Stimulated activated CD4-positive, alpha-beta T cell treated with anti-CD3 and anti-CD28 coated beads, Interleukin-1b, Interleukin-23, amount 100 ng/mL, for 1 hour (primary cell): Measurements from ENCODE around the gene OPTN.

Source experiments
- DNase-seq, 2 donors: peaks; one replicate each; pipeline ENCODE4 v3.0.0-alpha.2; 2020; ENCODE audit warnings: low read depth in 2 of 2

OPTN gene

DNA sequence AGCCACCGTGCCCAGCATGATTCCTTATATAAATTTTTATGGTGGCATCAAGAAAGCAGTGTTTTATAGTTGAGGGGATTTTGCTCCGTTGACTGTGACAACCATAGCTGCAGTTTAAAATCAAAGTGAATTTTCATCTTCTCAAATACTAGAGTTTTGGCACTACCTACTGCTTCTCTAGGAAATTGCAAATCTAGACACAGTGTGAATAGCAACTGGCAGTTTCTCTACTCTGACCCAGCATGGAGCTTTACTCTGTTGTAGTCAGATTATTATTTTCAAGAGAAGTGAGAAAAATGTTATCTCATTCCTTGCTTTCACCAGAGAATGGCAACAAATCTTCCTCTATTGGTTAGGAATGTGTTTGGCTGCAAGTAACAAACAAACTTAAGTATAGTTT is 84.3 kb downstream of the OPTN start:
- no peak for DNase-seq

DNA sequence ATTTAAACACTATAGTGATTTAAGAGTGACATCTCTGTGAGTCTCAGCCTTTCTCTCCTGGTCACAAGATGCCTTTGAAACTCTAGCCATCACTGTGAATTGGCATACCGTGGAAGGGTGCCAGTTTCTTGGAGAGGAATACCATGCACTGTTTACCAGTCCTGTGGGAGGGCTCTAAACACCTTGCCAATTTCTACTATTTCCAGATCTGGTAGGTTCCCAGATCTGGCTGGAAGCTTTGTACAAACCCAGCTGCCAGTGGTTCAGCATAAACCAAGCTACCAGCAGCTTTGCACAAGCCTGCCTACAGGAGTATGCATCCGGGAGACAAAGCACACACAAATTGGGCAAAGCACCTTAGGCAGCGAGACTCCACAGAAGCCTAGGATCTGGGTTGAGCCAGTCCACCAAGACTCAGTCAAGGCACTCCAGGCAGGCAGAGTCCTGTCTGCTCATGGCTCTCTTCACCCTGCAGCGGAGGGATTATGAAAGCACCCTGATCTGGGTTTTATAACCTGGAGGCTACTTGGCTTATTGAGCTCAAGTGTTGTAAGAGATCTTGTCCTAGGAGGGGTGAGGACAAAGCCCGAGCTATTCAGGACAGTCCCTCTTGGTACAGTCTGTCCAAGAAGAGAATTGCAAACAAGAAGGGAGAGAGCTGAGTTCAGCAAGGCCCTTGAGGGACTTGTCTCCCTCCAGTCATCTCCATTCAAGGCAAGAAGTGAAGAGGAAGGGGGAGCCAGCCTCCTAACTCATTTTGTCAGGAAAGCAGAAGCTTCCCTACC is 85.0 kb downstream of the OPTN start:
- no peak for DNase-seq

DNA sequence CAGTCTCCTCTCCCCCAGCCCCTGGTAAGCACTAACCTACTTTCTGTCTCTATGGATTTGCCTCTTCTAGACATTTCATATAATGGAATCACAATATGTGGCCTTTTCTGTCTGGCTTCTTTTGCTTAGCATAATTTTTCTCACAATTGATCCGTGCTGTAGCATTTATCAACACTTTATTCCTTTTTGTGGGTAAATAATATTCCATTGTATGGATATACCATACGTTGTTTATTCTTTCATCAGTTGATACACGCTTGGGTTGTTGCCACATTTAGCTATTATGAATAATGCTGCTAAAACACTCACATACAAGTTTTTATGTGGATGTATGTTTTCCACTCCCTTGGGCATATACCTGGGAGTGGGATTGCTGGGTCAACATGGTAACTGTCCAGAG is 87.2 kb downstream of the OPTN start:
- DNase-seq, result no peak
